Endothelial cell of umbilical vein (primary cell): Measurements from ENCODE around the gene TWF2.
A peak's percentile ranks its signal among the peaks of the same experiment; 100 is the strongest.

ENCODE experiments used
- CTCF ChIP-seq, 2 donors: IDR thresholded peaks; 1 replicate in 1 of 2; 2 replicates in 1 of 2; pipeline ENCODE4 v1.5.1; 2011; ENCODE audit warnings: low read length in 2 of 2, mild to moderate bottlenecking in 2 of 2, moderate library complexity in 2 of 2, control low read depth in 1 of 2, inconsistent platforms in 1 of 2, low read depth in 1 of 2; ENCODE audit not compliant: insufficient read depth in 1 of 2; ENCODE audit errors: extremely low read depth in 1 of 2
- EZH2 ChIP-seq: IDR thresholded peaks from 2 replicates; pipeline ENCODE4 v1.6.1; 2012; ENCODE audit warnings: borderline replicate concordance, low read depth, mild to moderate bottlenecking, moderate library complexity, low read length, inconsistent platforms; ENCODE audit not compliant: severe bottlenecking
- FOS ChIP-seq: IDR thresholded peaks from 2 replicates; pipeline ENCODE4 v1.6.1; 2011; ENCODE audit warnings: mild to moderate bottlenecking, low read length, moderate library complexity, borderline replicate concordance; ENCODE audit not compliant: insufficient read depth
- GATA2 ChIP-seq: IDR thresholded peaks from 2 replicates; pipeline ENCODE4 v1.7.0; 2011; ENCODE audit warnings: low read depth, mild to moderate bottlenecking, moderate library complexity, mixed read lengths, low read length; ENCODE audit not compliant: insufficient read length, insufficient read depth
- JUN ChIP-seq: IDR thresholded peaks from 2 replicates; pipeline ENCODE4 v1.6.1; 2011; ENCODE audit warnings: borderline replicate concordance, low read depth; ENCODE audit not compliant: insufficient read length, insufficient read depth
- MAX ChIP-seq: IDR thresholded peaks from 2 replicates; pipeline ENCODE4 v1.6.1; 2011; ENCODE audit not compliant: insufficient read depth, insufficient read length
- MYC ChIP-seq: IDR thresholded peaks from one replicate; pipeline ENCODE4 v1.6.1; 2011; ENCODE audit warnings: mild to moderate bottlenecking, low read depth, low read length
- POLR2A ChIP-seq: IDR thresholded peaks from 2 replicates; pipeline ENCODE4 v1.6.1; 2012; ENCODE audit warnings: low read depth, mild to moderate bottlenecking, control low read depth, low read length
- POLR2AphosphoS5 ChIP-seq: IDR thresholded peaks from 2 replicates; pipeline ENCODE4 v1.6.1; 2012; ENCODE audit warnings: low read depth, mild to moderate bottlenecking, control low read depth, low read length, moderate library complexity; ENCODE audit not compliant: insufficient read depth

- no peak for TF ChIP-seq POLR2AphosphoS5
- TF ChIP-seq EZH2: no peak
- TF ChIP-seq CTCF (IDR thresholded peaks at IDR 0.05; ENCODE audit: extremely low read depth in 1 of 2, insufficient read depth in 1 of 2, low read depth in 1 of 2, low read length in 2 of 2): no peak
- no peak for TF ChIP-seq MAX
- TF ChIP-seq POLR2A: no peak
- no peak for TF ChIP-seq MYC
- TF ChIP-seq GATA2: no peak
- TF ChIP-seq FOS: no peak
- peak; percentile 16 for TF ChIP-seq JUN
Measured at GRCh38 chr3:52270252-52270754, 31.3 kb upstream of the TWF2 start.
